ENCODE data around the gene TUBGCP3. TPM values are rescaled to one million over a fixed set of nuclear protein-coding genes. Genes with fewer than 3 reads are reported as not detected.

The TUBGCP3 gene
- total and polyA plus RNA-seq, 11 donors = 6.0 to 23.5 (median 15.6) TPM

DNA sequence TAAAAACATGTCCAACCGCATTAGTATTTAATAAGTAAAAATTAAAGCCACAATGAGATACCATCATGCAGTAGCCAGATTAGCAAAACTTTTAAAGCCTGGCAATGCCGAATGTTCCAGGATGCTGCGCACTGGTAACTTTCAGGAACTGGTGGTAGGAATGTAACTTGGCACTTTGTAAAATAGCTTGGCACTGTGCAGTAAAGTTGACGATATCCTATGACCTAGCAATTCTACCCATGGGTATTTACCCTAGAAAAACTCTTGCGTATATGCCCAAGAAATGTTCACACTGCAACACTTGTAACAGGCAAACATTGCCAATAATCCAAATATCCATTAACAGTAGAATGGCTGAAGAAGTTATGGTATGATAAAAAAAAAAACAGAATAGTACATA lies 114.1 kb downstream of the TUBGCP3 start:
- Histone ChIP-seq H3K27ac (no peak overlapping the region), H3K9me3 (peaks cover 0 to 11% (median 0%) of the 10 kb centered on the region in 12 donors), H3K4me1 (no peaks in the 10 kb centered on the region), H3K4me3 (no peak overlapping the region), H3K27me3 (no peaks in the 10 kb centered on the region), H3K36me3 (no peaks in the 10 kb centered on the region)
- ATAC-seq (no peak), DNase-seq (no peak)
- WGBS, 4 donors = 81 to 92% (median 90%) methylated on average over 5 of the region's 5 CpGs
- intact Hi-C loops (cut with DNase I) = no loop called here
- TF ChIP-seq, protein P1, sequence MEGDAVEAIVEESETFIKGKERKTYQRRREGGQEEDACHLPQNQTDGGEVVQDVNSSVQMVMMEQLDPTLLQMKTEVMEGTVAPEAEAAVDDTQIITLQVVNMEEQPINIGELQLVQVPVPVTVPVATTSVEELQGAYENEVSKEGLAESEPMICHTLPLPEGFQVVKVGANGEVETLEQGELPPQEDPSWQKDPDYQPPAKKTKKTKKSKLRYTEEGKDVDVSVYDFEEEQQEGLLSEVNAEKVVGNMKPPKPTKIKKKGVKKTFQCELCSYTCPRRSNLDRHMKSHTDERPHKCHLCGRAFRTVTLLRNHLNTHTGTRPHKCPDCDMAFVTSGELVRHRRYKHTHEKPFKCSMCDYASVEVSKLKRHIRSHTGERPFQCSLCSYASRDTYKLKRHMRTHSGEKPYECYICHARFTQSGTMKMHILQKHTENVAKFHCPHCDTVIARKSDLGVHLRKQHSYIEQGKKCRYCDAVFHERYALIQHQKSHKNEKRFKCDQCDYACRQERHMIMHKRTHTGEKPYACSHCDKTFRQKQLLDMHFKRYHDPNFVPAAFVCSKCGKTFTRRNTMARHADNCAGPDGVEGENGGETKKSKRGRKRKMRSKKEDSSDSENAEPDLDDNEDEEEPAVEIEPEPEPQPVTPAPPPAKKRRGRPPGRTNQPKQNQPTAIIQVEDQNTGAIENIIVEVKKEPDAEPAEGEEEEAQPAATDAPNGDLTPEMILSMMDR (IDR thresholded peaks at IDR 0.05) = no peak
- TF ChIP-seq POLR2A (IDR thresholded peaks at IDR 0.05) = no peak

DNA sequence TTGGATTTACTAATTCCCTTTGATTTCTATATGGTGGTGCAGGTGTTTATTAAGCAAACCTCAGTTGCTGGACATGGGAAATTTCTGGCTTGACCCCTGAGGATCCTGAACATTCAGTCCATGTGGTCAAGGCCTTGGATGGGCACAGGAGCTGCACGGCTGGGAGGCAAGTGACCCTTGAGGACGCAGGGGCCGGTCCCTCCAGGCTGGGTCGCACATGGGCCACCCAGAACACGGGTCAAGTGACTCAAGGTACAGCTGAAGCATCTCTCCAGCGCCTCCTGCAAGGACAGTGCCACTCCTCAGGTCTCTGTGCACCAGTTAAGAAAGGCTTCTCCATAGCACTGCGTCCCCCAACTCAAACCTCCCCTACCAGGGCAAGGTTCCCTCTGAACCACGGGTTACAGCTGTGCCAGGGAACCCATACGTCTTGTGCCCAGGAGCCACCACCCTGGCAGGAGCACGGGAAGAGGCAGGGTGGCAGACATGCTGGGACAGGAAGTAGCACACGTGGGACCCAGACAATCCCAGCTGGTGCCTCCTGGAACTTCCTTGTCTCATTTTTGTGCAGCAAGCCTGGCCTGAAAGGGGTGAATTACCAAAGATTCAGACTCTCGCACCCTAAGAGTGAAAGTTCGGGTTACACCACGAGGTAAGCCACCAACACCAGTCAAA lies 118.7 kb downstream of the TUBGCP3 start:
- WGBS, 4 donors = 76 to 87% (median 83%) methylated on average over 12 to 14 of the region's 14 CpGs
- intact Hi-C loops (cut with DNase I) = no loop called here
- H3K36me3 ChIP-seq = no peaks in the 10 kb centered on the region
- no peak for ATAC-seq
- no peak overlapping the region for H3K27ac ChIP-seq
- no peaks in the 10 kb centered on the region for H3K4me1 ChIP-seq
- peak in 1 of 5 donors; percentile 37 for DNase-seq
- H3K4me3 ChIP-seq = no peak overlapping the region
- H3K27me3 ChIP-seq = no peaks in the 10 kb centered on the region
- peaks cover 0 to 11% (median 0%) of the 10 kb centered on the region in 12 donors for H3K9me3 ChIP-seq
- TF ChIP-seq POLR2A (IDR thresholded peaks at IDR 0.05) = no peak
- TF ChIP-seq, protein P1 (IDR thresholded peaks at IDR 0.05) = no peak

GRCh38 chr13:112468069-112468468 lies 119.9 kb downstream of the TUBGCP3 start:
- ATAC-seq (no peak), DNase-seq (no peak)
- H3K9me3 ChIP-seq = peaks cover 0 to 11% (median 0%) of the 10 kb centered on the region in 12 donors
- no peak overlapping the region for H3K4me3 ChIP-seq
- 89 to 92% (median 91%) methylated on average over 10 of the region's 10 CpGs for WGBS, 4 donors
- no peaks in the 10 kb centered on the region for H3K36me3 ChIP-seq
- H3K27me3 ChIP-seq = peaks cover 0 to 5% (median 0%) of the 10 kb centered on the region in 9 donors
- TF ChIP-seq, protein P1 (IDR thresholded peaks at IDR 0.05) = no peak
- no peak for TF ChIP-seq POLR2A (IDR thresholded peaks at IDR 0.05)
- no peak overlapping the region for H3K27ac ChIP-seq
- intact Hi-C loops (cut with DNase I) = no loop called here
- no peaks in the 10 kb centered on the region for H3K4me1 ChIP-seq

DNA sequence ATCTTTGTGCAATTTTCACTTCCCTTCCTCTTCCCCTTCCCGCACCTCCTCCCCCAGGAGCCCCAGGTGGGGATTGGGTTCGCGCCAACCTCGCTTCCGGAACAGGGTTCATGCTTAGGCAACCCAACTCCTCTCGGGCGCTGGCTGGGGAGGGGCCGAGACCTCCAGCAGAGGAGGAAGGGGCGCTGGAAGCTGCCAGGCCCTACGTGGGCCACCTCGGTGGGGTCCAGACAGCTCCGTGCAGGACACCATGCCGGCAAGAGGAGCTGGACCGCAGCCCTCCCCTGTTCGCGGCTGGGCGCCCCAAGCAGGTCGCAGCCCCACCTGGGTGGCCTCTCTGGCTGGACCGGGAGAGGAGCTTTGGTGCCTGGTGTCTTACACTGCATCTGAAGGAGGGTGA lies 120.7 kb downstream of the TUBGCP3 start:
- Histone ChIP-seq H3K9me3 (peaks cover 0 to 10% (median 0%) of the 10 kb centered on the region in 12 donors), H3K4me3 (no peak overlapping the region), H3K27ac (no peak overlapping the region), H3K4me1 (no peaks in the 10 kb centered on the region), H3K27me3 (peaks cover 0 to 5% (median 0%) of the 10 kb centered on the region in 9 donors), H3K36me3 (no peaks in the 10 kb centered on the region)
- 73 to 88% (median 81%) methylated on average over 10 to 19 of the region's 19 CpGs for WGBS, 4 donors
- TF ChIP-seq, protein P1 (IDR thresholded peaks at IDR 0.05) = no peak
- TF ChIP-seq POLR2A (IDR thresholded peaks at IDR 0.05) = no peak
- intact Hi-C loops (cut with DNase I) = no loop called here
- ATAC-seq (no peak), DNase-seq (peak in 1 of 5 donors; percentile 46)
